Naive thymus-derived CD4-positive, alpha-beta T cell (primary cell): ENCODE results near the gene PRAC2. TPM values are rescaled to one million over a fixed set of nuclear protein-coding genes. Genes with fewer than 3 reads are reported as not detected.
"Not testable (repeated sequence)": the region's sequence is repeated elsewhere in the genome, so short reads cannot be mapped to it uniquely, and the experiment has no call there.

Source experiments
- ATAC-seq: fragments of 150-1000 bp; cut with Tn5 transposase; 2 replicates; pipeline ENCODE4 v1.10.0; 2021; ENCODE audit warnings: mild to moderate bottlenecking, moderate library complexity
- CTCF ChIA-PET: fragments of 350-600 bp; sonication (Branson Sonifier 250); formaldehyde crosslinking; loops from one replicate; lab custom pipeline; 2021; ENCODE audit warnings: antibody characterized with exemption; lab: Charles Lee
- POLR2A ChIA-PET: fragments of 350-600 bp; sonication (Branson Sonifier 250); formaldehyde crosslinking; loops from one replicate; lab custom pipeline; 2021; ENCODE audit warnings: antibody characterized with exemption, inconsistent platforms; lab: Charles Lee
- DNase-seq, 9 donors: peaks; one replicate each; pipeline versions ENCODE4 v3.0.0 to v3.0.0-alpha.2; 2020 to 2022; ENCODE audit warnings: mixed read lengths in 1 of 9
- H3K27ac ChIP-seq: one replicate; pipeline ENCODE4 v1.7.0; 2013; ENCODE audit warnings: mild to moderate bottlenecking, low read depth, low read length, moderate library complexity
- H3K27me3 ChIP-seq, 2 donors: one replicate each; pipeline ENCODE4 v1.7.0; 2013; ENCODE audit warnings: low read length in 2 of 2, mild to moderate bottlenecking in 2 of 2, moderate library complexity in 2 of 2; ENCODE audit not compliant: control insufficient read depth in 2 of 2, insufficient read depth in 2 of 2
- H3K36me3 ChIP-seq, 3 experiments: 1 replicate in 2 of 3; 2 replicates in 1 of 3; pipeline ENCODE4 v1.7.0; 2013; ENCODE audit warnings: low read length in 3 of 3, mild to moderate bottlenecking in 3 of 3, moderate library complexity in 1 of 3; ENCODE audit not compliant: insufficient read depth in 3 of 3, control insufficient read depth in 2 of 3
- H3K4me1 ChIP-seq, 2 donors: one replicate each; pipeline ENCODE4 v1.7.0; 2013; ENCODE audit warnings: low read length in 2 of 2, mild to moderate bottlenecking in 2 of 2, moderate library complexity in 1 of 2; ENCODE audit not compliant: control insufficient read depth in 2 of 2, insufficient read depth in 2 of 2
- H3K4me3 ChIP-seq: 2 replicates; pipeline ENCODE4 v1.7.0; 2013; ENCODE audit warnings: mild to moderate bottlenecking, low read length
- H3K9me3 ChIP-seq, 3 experiments: 1 replicate in 2 of 3; 2 replicates in 1 of 3; pipeline ENCODE4 v1.7.0; 2013; ENCODE audit warnings: low read length in 3 of 3; ENCODE audit not compliant: control insufficient read depth in 2 of 3
- H3K27ac Mint-ChIP-seq, 9 donors: one replicate each; pipeline ENCODE4 v1.8.0; 2020 to 2022; ENCODE audit warnings: mixed read lengths in 9 of 9, mild to moderate bottlenecking in 8 of 9, moderate library complexity in 5 of 9, inconsistent platforms in 2 of 9
- H3K27me3 Mint-ChIP-seq, 5 donors: one replicate each; pipeline ENCODE4 v1.8.0; 2021 to 2022; ENCODE audit warnings: mixed read lengths in 5 of 5, mild to moderate bottlenecking in 1 of 5
- H3K36me3 Mint-ChIP-seq, 5 donors: one replicate each; pipeline ENCODE4 v1.8.0; 2020 to 2022; ENCODE audit warnings: mixed read lengths in 5 of 5, mild to moderate bottlenecking in 3 of 5, inconsistent platforms in 1 of 5
- H3K4me1 Mint-ChIP-seq, 7 donors: one replicate each; pipeline ENCODE4 v1.8.0; 2020 to 2022; ENCODE audit warnings: mixed read lengths in 7 of 7, mild to moderate bottlenecking in 3 of 7, inconsistent platforms in 1 of 7
- H3K4me3 Mint-ChIP-seq, 10 donors: one replicate each; pipeline ENCODE4 v1.8.0; 2020 to 2022; ENCODE audit warnings: mild to moderate bottlenecking in 10 of 10, mixed read lengths in 10 of 10, moderate library complexity in 6 of 10, inconsistent platforms in 2 of 10
- H3K9me3 Mint-ChIP-seq, 11 donors: one replicate each; pipeline ENCODE4 v1.8.0; 2020 to 2022; ENCODE audit warnings: mixed read lengths in 11 of 11, mild to moderate bottlenecking in 4 of 11, inconsistent platforms in 1 of 11, moderate library complexity in 1 of 11
- intact Hi-C, 2 donors: fragments of 100-400 bp; cut with micrococcal nuclease; formaldehyde crosslinking; loops; one replicate each; pipeline ENCODE4 v1.15.1; 2023
- polyA plus RNA-seq, 2 donors: library from polyadenylated mRNA; unstranded; fragments of 300-500 nt; fragmentation: Illumina TruSeq; gene quantifications; one replicate each; pipeline ENCODE4 v1.2.3, GENCODE V29; 2021
- total RNA-seq, 6 experiments: library from RNA in 5 of 6; stranded (reverse) in 5 of 6; gene quantifications; 1 replicate in 5 of 6; 2 replicates in 1 of 6; pipeline ENCODE4 v1.2.3 and lab custom pipeline; 2021 to 2026

The PRAC2 gene
- total and polyA plus RNA-seq, 7 experiments from 2014 or later: not detected

- H3K4me3 Mint-ChIP-seq: no peak overlapping the region
- ChIA-PET CTCF (interaction anchor here (0.8 kb wide), 1 partner anchor 11 kb away, joined by 3 read pairs; no protein-coding TSS in a partner anchor), POLR2A (no interaction called here)
- H3K4me3 ChIP-seq: no peak overlapping the region
- peaks cover 65 to 84% (median 78%) of the 10 kb centered on the region in 5 donors for H3K27me3 Mint-ChIP-seq
- DNase-seq: no peak
- H3K4me1 Mint-ChIP-seq: peaks cover 0 to 34% (median 18%) of the 10 kb centered on the region in 7 donors
- no peak overlapping the region for H3K27ac ChIP-seq
- H3K27ac Mint-ChIP-seq: no peak overlapping the region
- no peaks in the 10 kb centered on the region for H3K36me3 ChIP-seq
- peaks cover 0 to 19% (median 5%) of the 10 kb centered on the region in 11 donors for H3K9me3 Mint-ChIP-seq
- H3K4me1 ChIP-seq: peaks cover 0 to 13% of the 10 kb centered on the region in 2 donors
- H3K27me3 ChIP-seq: peaks cover 18 to 38% of the 10 kb centered on the region in 2 donors
- intact Hi-C loops: no loop called here
- H3K9me3 ChIP-seq: no peaks in the 10 kb centered on the region
- no peak for ATAC-seq
- H3K36me3 Mint-ChIP-seq: peaks cover 0 to 8% (median 0%) of the 10 kb centered on the region in 5 donors
Measured at GRCh38 chr17:48715496-48716399, 7.2 kb upstream of the PRAC2 start.

DNA sequence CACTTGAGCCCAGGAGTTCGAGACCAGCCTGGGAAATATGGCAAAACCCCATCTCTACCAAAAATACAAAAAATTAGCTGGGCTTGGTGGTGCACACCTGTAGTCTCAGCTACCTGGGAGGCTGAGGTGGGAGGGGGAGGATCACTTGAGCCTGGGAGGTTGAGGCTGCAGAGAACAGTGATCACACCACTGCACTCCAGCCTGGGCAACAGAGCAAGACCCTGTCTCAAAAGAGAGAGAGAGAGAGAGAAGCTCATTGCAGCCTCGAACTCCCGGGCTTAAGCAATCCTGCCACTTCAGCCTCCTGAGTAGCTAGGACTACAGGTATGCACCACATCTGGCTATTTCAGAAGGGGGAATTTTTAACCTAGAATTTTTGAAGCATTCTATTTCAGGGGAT is 6.4 kb upstream of the PRAC2 start:
- H3K4me3 Mint-ChIP-seq, ATAC-seq, H3K27ac ChIP-seq, H3K9me3 ChIP-seq, H3K27ac Mint-ChIP-seq, DNase-seq, H3K36me3 ChIP-seq, intact Hi-C loops, H3K36me3 Mint-ChIP-seq, H3K4me3 ChIP-seq: not testable (repeated sequence)
- Histone ChIP-seq H3K27me3 (peaks cover 22 to 44% of the 10 kb centered on the region in 2 donors), H3K4me1 (peaks cover 0 to 13% of the 10 kb centered on the region in 2 donors)
- Mint-ChIP-seq H3K4me1 (peaks cover 0 to 34% (median 18%) of the 10 kb centered on the region in 7 donors), H3K27me3 (peaks cover 64 to 85% (median 77%) of the 10 kb centered on the region in 5 donors), H3K9me3 (peaks cover 0 to 21% (median 5%) of the 10 kb centered on the region in 11 donors)
- CTCF ChIA-PET: interaction anchor here (1.0 to 1.2 kb wide), 2 partner anchors 8 to 37 kb away, joined by 3 to 4 read pairs; no protein-coding TSS in a partner anchor
- POLR2A ChIA-PET: interaction anchor here (1.2 kb wide), 1 partner anchor 10 kb away, joined by 4 read pairs; no protein-coding TSS in a partner anchor

DNA sequence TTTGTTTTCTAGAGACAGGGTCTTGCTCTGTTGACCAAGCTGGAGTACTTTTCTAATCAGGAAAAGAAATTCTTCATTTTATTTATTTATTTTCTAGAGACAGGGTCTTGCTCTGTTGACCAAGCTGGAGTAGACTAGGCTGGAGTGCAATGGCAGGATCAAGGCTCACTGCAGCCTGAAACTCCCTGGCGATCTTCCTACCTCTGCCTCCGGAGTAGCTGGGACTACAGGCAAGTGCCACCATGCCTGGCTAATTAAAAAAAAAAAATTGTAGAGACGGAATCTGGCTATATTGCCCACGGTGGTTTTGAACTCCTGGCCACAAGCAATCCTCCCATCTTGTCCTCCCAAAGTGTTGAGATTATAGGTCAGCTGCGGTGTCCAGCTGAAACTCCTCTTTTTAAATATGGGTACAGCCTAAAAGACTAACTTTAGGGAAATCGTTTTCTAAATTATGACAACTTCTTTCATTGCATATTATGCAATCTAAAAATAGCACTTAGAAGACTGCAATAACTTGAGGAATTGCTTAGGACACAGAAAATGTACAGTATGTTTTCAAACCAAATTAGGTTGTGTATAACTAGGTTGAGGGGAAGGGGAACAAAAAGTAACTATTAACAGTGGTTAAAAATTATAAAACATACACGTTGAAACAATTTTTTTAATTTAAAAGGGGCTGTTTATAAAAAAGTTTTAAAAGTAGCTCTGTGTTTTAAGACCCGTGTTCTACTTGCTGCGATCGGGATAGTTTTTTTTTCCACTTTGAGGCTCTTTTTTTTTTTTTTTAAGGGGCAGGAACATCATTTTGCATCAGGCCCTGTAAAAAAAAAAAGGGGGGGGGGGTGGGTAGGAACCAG is 5.4 kb upstream of the PRAC2 start:
- peak overlapping the region in 5 of 9 donors; percentile 4 to 84 (median 72) for H3K27ac Mint-ChIP-seq
- peak overlapping the region in 6 of 10 donors; percentile 15 to 71 (median 49) for H3K4me3 Mint-ChIP-seq

DNA sequence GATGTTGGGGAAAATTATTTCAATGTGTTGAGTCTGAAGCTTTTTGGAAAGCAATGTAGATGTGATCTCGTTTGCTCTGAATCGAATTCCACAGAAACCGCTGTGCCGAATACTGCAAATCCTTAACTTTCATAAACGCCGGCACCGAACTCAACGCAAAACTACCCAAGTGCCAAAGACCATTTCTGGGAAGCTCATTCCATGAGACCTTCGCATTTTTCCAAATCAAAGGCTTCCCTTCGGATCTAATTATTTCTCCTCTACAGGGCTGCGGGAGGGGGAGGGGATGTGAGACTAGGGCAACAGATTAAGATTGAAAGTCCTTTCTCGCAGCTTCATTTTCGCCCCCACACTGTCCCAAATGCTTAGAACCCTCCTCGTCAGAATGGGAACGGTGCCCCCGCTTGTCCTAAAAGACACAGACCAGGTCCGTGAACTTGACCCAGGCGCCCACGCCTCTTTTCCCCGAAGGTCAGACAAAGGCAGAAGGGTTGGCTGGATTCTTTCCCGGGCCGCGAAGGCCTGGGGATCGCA is 4.7 kb upstream of the PRAC2 start:
- DNase-seq (no peak), ATAC-seq (no peak)
- Mint-ChIP-seq H3K9me3 (peaks cover 0 to 21% (median 5%) of the 10 kb centered on the region in 11 donors), H3K4me1 (peaks cover 2 to 42% (median 21%) of the 10 kb centered on the region in 7 donors), H3K27me3 (peaks cover 61 to 96% (median 81%) of the 10 kb centered on the region in 5 donors), H3K27ac (peak overlapping the region in 4 of 9 donors; percentile 30 to 78 (median 66)), H3K36me3 (peaks cover 0 to 8% (median 0%) of the 10 kb centered on the region in 5 donors), H3K4me3 (peak overlapping the region in 8 of 10 donors; percentile 14 to 73 (median 50))
- Histone ChIP-seq H3K36me3 (no peaks in the 10 kb centered on the region), H3K9me3 (no peaks in the 10 kb centered on the region), H3K27me3 (peaks cover 31 to 58% of the 10 kb centered on the region in 2 donors), H3K4me1 (peaks cover 2 to 14% of the 10 kb centered on the region in 2 donors), H3K4me3 (no peak overlapping the region), H3K27ac (no peak overlapping the region)
- intact Hi-C loops: loop anchor here in 1 of 2 donors (2.0 kb wide), 1 partner anchor 17 kb away; no protein-coding TSS in a partner anchor
- ChIA-PET POLR2A (interaction anchor here (0.7 kb wide), 1 partner anchor 215 kb away, joined by 3 read pairs; no protein-coding TSS in a partner anchor), CTCF (interaction anchor here (0.6 kb wide), 1 partner anchor 202 kb away, joined by 3 read pairs; no protein-coding TSS in a partner anchor)

More for the DNA sequence above, 5.4 kb upstream of the PRAC2 start:
- ATAC-seq (no peak), DNase-seq (no peak)
- Histone ChIP-seq H3K4me3 (no peak overlapping the region), H3K27me3 (peaks cover 29 to 53% of the 10 kb centered on the region in 2 donors), H3K27ac (no peak overlapping the region), H3K9me3 (no peaks in the 10 kb centered on the region), H3K36me3 (no peaks in the 10 kb centered on the region), H3K4me1 (peaks cover 0 to 13% of the 10 kb centered on the region in 2 donors)
- Mint-ChIP-seq H3K9me3 (peaks cover 0 to 21% (median 5%) of the 10 kb centered on the region in 11 donors), H3K36me3 (peaks cover 0 to 8% (median 0%) of the 10 kb centered on the region in 5 donors), H3K27me3 (peaks cover 65 to 92% (median 80%) of the 10 kb centered on the region in 5 donors), H3K4me1 (peaks cover 0 to 38% (median 18%) of the 10 kb centered on the region in 7 donors)
- ChIA-PET CTCF (interaction anchor here (1.0 to 1.2 kb wide), 2 partner anchors 7 to 38 kb away, joined by 3 to 4 read pairs; no protein-coding TSS in a partner anchor), POLR2A (interaction anchor here (0.6 to 1.2 kb wide), 2 partner anchors 9 to 39 kb away, joined by 4 read pairs; no protein-coding TSS in a partner anchor)
- intact Hi-C loops: loop anchor here in 1 of 2 donors (2.0 kb wide), 1 partner anchor 17 kb away; no protein-coding TSS in a partner anchor

DNA sequence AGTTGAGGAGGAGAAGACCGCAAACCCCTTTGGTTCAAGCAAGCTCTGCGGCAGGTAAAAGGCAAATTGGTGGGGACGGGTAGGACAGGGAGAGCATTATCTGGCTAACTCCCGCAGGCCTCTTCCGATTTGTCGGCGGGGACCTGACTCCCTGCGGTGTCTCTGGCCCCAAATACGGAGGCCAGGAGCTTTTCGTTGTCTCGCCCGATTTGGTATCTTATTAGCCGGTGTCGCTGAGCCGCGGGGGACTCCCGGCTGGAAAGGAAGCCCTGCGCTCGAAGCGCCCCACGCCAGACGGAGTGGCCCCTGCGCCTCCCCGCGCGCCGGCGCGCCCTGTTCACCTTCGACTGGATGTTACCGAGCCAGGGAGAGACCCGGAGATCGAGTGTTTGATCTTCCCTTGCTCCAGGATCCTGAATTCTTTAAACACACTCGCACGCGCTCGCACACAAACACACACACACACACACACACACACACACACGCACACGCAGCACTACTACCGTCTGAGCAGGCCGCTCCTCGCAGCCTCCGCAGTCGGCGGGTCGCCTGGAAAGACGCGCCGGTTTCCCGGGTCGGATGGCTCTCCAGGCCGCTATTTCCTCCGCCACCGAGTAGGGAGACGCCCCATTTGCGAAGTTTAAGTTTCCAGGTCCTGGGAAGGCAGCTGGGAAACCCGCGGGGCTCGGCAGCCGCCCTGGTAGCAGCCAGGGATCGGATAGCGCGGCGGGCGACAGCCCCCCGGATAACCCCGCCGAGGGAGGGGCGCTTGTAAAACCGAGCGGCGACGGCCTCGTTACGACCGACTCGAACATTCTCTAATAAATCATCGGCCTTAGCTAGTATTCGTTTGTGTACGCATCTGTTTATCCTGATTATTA is 4.0 kb upstream of the PRAC2 start:
- H3K9me3 ChIP-seq: no peaks in the 10 kb centered on the region
- Mint-ChIP-seq H3K4me1 (peaks cover 9 to 49% (median 26%) of the 10 kb centered on the region in 7 donors), H3K4me3 (peak overlapping the region in 9 of 10 donors; percentile 25 to 73 (median 59)), H3K9me3 (peaks cover 0 to 21% (median 5%) of the 10 kb centered on the region in 11 donors), H3K27ac (peak overlapping the region in 5 of 9 donors; percentile 41 to 78 (median 55)), H3K27me3 (peaks cover 61 to 96% (median 84%) of the 10 kb centered on the region in 5 donors), H3K36me3 (peaks cover 0 to 8% (median 0%) of the 10 kb centered on the region in 5 donors)
- H3K27me3 ChIP-seq: peaks cover 31 to 65% of the 10 kb centered on the region in 2 donors
- intact Hi-C loops: loop anchor here in 1 of 2 donors (2.0 kb wide), 1 partner anchor 16 kb away; no protein-coding TSS in a partner anchor
- no peak for ATAC-seq
- H3K36me3 ChIP-seq: no peaks in the 10 kb centered on the region
- peaks cover 9 to 22% of the 10 kb centered on the region in 2 donors for H3K4me1 ChIP-seq
- H3K4me3 ChIP-seq: no peak overlapping the region
- H3K27ac ChIP-seq: no peak overlapping the region
- POLR2A ChIA-PET: interaction anchor here (0.7 to 1.2 kb wide), 3 partner anchors 20 to 215 kb away, joined by 3 to 5 read pairs (median 3); no protein-coding TSS in a partner anchor
- DNase-seq: peak in 1 of 9 donors; percentile 28
- CTCF ChIA-PET: interaction anchor here (0.6 kb wide), 1 partner anchor 201 kb away, joined by 3 read pairs; no protein-coding TSS in a partner anchor
